Measurements from ENCODE around the gene ANK3.

ANK3 gene

DNA sequence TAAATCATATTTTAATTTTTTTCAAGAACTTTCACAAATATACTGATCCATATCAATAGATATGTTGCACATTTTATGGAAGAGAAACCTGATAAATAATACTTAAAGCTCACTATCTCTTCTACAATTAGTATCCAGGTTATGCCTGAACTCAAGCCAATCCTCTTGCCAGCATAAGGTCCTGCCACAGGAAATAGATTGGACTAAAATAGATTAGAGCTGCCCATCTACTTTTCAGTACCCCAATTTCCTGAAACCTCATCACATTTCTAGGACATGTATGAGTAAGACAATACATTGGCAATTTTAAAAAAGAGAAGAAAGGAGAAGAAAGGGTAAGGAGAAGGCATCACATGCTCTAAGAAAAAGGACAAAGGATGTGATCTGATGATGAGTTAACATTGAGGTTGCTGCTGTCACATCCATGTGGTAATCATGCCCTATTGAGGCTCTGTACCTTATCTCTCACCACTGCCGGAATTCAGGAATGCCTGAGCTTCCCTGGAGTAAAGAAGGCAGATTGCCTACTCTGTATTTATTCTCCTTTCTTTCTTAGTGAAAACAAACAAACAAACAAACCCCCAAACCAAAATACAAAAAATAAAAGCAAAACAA, 199.7 kb downstream of the ANK3 start:
- no peak for DNase-seq (ENCODE audit: low read depth)
- TF ChIP-seq, protein P1, sequence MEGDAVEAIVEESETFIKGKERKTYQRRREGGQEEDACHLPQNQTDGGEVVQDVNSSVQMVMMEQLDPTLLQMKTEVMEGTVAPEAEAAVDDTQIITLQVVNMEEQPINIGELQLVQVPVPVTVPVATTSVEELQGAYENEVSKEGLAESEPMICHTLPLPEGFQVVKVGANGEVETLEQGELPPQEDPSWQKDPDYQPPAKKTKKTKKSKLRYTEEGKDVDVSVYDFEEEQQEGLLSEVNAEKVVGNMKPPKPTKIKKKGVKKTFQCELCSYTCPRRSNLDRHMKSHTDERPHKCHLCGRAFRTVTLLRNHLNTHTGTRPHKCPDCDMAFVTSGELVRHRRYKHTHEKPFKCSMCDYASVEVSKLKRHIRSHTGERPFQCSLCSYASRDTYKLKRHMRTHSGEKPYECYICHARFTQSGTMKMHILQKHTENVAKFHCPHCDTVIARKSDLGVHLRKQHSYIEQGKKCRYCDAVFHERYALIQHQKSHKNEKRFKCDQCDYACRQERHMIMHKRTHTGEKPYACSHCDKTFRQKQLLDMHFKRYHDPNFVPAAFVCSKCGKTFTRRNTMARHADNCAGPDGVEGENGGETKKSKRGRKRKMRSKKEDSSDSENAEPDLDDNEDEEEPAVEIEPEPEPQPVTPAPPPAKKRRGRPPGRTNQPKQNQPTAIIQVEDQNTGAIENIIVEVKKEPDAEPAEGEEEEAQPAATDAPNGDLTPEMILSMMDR (conservative IDR thresholded peaks at IDR 0.05; ENCODE audit: low read length): no peak
- no peak overlapping the region for H3K4me3 ChIP-seq (ENCODE audit: low read length)

DNA sequence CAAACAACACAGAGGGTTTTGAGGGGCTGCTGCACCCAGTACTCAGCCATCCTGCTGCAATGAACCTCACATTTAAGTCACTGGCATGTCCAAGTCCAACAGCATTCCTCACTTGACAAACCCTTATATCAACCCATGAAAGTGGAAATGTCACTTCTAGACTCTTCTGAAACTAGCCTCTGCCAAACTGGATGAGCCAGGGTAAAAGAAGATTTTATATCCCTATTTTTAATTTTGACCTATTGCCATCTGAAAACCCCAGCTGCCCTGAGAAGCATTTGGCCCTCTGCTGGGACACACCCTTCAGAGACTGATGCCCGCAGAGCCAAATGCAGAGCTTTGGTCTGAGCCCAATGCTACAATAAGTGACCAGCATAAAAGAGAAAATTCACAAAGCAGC, 201.1 kb downstream of the ANK3 start:
- DNase-seq (ENCODE audit: low read depth): no peak
- TF ChIP-seq, protein P1 (conservative IDR thresholded peaks at IDR 0.05; ENCODE audit: low read length): no peak
- no peak overlapping the region for H3K4me3 ChIP-seq (ENCODE audit: low read length)

DNA sequence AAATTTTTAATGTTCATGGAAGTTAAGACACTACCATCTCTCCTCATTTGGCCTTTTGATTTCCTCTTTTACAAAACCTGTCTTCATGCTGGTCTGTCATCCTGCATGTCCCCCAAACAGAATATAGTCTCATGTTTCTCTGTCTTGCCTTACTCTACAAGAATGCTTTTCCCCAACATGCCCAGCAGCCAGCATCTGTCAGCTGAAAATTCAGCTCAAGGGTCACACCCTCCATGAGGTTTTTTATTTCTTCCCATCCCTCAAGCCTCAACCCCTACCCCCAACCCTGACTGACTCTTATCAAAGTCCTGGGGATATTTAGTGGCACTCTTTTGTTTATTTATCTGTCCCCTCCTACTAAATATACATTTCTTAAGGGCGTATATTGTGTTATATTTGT, 202.0 kb downstream of the ANK3 start:
- DNase-seq (ENCODE audit: low read depth): no peak
- TF ChIP-seq, protein P1 (conservative IDR thresholded peaks at IDR 0.05; ENCODE audit: low read length): no peak
- no peak overlapping the region for H3K4me3 ChIP-seq (ENCODE audit: low read length)

DNA sequence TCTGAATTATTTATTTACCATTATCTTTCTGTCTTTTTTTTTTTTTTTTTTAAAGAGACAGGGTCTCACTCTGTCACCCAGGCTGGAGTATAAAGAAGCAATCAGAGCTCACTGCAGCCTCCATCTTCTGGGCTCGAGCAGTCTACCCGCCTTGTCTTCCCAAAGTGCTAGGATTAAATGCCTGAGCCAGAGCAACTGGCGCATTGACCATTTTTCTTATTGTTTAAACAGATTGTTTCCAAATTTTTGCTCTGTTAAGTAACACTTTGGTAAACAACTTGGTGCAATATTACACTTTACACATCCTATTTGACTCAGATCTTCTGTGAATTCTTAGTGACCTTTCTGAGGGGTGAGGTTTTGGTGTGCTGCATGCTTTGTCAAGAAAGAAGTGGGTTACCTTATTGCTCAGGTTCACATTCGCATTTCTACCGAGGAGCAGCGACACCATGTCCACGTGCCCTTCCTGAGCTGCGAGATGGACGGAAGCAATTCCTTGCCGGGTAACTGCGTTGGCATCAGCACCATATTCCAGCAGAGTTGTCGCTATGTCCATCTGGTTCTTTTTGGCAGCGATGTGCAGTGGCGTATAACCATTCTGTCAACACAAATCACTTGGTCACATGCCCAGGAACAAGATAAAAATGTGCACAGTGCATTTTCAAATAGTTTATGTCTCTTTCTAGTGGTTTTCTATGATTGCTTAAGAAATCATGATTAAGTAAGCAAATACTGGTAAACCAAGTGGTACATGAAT, 203.2 kb downstream of the ANK3 start:
- TF ChIP-seq, protein P1 (conservative IDR thresholded peaks at IDR 0.05; ENCODE audit: low read length): no peak
- DNase-seq (ENCODE audit: low read depth): peak; percentile 78
- H3K4me3 ChIP-seq (ENCODE audit: low read length): peak overlapping the region; percentile 8; the same call in 1 of the 2 replicates

DNA sequence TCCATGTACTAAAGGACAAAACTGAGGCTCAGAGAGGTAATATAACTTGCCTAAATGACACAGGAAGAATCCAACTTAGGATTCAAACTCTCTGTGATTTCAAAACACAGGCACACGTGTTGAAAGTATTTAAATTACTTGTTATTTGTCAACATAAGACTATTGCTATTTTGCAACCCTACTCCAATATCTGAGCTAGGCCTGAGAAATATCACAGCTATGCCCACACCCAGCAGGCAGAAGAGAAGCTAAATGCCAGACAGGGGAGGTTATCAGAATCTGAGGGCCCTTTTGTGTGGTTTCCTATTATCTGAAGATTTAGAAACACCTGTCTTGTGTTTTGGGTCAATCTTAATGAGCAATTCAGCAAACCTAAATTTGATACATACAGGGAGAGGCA, 204.3 kb downstream of the ANK3 start:
- TF ChIP-seq, protein P1 (conservative IDR thresholded peaks at IDR 0.05; ENCODE audit: low read length): no peak
- no peak overlapping the region for H3K4me3 ChIP-seq (ENCODE audit: low read length)
- peak; percentile 50 for DNase-seq (ENCODE audit: low read depth)

DNA sequence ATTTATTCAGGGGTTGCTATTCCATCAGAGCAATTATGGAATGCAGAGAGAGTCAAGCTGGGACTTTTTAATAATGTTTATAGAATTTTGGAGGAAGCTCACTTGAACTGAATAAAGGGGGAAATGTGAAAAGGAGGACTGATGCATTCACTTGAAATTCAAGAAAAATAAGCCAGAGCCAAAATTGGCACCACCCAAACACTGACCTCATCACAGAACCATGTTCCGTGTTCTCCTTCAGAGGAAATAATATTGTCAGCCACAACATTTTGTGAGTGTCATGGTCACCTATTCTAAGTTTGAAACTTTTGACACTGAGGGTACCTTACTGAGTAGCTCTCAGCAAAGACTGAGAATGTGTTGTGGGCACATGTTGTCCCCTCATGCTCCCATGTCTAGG, 207.0 kb downstream of the ANK3 start:
- no peak overlapping the region for H3K4me3 ChIP-seq (ENCODE audit: low read length)
- TF ChIP-seq, protein P1 (conservative IDR thresholded peaks at IDR 0.05; ENCODE audit: low read length): no peak
- peak; percentile 48 for DNase-seq (ENCODE audit: low read depth)

DNA sequence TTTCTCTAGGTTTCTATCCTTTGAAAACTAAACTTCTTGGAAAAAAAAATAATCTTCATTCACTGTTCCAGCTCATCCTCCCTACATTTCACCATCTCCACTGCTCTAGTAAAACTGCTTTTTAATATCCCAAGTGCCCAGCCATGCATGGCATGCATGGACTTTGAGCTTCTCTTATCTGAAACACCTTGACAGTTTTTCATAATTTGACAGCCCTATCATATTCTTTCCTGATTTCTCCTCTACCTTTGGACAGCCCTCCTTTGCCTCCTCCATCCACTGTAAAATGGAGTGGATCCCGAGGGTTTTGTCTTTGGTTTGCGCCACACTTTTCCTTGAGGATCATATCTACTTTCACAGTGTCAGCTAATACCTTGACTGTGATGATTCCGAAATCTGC, 212.8 kb downstream of the ANK3 start:
- no peak for DNase-seq (ENCODE audit: low read depth)
- no peak overlapping the region for H3K4me3 ChIP-seq (ENCODE audit: low read length)
- TF ChIP-seq, protein P1 (conservative IDR thresholded peaks at IDR 0.05; ENCODE audit: low read length): no peak
